NCI-H2029 (cell line): ENCODE data around the gene SH3D19.
"Not testable (repeated sequence)": the region's sequence is repeated elsewhere in the genome, so short reads cannot be mapped to it uniquely, and the experiment has no call there.

ENCODE experiments used
- DNase-seq: peaks from one replicate; lab custom pipeline; 2025; lab: John Stamatoyannopoulos, UW

SH3D19 gene

DNA sequence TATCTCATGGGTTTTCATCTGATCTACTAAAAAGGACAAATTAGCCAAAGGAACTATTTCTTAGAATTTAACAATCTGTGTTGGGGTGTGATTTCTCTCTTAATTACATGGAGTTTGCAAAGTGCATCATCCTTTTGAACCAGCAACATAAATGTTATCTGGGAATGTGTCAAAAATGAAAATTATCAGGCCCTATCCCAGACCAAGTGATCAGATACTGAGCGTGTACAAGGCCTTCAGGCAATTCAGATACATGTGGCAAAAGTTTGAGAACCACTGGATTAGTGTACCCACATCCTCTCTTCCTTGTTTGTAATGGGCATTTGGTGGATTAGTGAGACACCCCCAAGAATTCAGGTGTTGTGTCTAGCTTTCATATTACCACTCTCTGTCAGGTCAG is 3.8 kb downstream of the SH3D19 start:
- DNase-seq: no peak

DNA sequence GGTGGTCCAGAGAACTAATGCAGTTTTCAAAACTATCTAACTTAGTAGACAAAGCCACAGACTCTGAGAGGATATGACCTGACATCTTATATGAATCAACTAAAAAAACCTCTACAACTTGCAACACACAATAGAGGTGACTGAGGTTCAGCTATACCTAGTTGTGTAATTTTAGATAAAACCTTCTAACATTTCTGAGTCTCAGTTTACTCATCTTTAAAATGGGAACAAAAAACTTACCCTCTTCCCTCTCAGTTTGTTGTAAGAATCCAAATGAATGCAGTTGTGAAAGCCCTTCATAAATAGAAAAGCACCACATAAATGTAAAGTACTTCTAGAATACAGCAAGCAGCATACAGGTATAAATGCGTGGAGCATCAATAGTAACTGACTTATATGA is 5.9 kb downstream of the SH3D19 start:
- DNase-seq: no peak

GRCh38 chr4:151318307-151319006 is 6.9 kb downstream of the SH3D19 start:
- no peak for DNase-seq

DNA sequence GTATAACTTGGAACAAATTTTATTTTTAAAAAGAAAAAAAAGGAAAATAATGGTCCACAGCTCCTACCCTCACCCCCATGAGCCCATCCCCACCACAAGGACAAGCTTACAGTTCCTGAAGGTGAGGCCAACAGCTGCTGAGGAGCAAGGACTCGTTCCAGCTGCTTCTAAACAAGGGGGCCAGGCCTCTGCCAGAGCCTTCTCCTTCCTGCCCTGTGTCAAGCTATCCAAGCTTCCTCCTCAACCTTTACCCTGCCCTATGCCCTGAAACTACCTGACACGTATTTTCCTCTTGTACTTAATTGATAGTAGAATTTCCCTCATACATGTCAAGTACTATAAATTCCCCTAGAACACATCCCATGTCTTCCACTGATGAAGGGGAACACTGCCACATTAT is 8.8 kb downstream of the SH3D19 start:
- DNase-seq: no peak

DNA sequence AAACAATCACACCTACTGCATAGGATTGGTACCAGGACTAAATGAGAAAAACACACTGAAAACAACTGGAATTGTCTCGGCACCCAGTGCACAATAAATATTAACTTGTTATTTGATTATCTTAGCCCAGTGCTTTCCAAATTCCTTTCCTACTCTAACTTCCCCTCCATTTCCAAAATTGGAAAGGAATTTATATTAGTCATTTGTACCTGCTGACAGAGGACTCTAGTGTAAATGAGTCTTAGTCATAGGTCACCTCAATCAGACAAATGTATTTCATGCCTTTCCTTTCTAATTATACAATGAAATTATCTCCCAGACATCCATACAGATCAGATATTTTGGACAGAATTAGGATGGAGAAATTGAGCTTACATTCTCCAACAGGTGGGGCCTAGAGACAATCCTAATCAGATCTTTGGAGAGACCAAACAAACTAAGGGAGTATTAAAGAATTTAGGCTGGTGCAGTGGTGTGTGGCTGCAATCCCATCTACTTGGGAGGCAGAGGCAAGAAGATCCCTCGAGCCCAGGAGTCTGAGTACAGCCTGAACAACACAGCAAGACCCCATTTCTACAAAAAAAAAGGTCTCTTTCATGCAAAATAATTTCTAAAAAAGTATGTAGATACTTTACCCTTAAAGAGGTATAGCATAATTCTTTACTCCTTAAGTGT is 10.1 kb downstream of the SH3D19 start:
- DNase-seq: no peak

DNA sequence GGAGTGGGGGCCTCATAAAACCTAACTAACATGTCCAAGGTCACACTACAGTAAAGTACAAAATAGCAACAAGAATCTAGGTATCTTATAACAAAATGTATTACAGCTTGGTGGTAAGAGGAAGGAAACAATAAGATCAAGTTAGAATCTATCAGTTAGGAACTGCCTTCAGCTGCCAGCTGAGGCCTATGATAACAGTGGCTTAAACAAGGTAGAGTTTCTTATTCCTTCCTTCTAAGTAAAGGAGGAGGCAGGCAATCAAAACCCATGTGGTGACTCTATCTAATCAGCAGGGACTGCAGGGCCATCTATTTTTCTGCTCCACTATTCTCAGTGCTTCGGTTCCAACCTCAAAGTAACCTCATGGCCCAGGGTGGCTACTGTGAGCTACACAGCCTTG is 10.9 kb downstream of the SH3D19 start:
- no peak for DNase-seq

DNA sequence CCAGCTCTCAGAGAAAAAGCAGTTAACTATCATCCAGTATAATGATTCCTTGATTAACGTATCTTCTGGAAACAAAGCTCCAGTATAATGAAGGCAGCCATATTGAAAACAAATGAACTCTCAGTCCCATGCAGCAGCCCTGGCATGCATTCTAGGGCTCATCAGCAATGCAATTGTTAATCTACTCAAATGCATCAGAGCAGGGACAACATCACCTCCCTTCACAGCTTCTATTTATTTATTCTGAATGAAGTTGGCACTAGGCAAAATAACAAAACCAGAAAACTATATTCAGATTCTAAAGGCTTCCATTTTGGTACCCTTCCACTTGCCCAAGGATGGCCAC is 11.4 kb downstream of the SH3D19 start:
- no peak for DNase-seq

DNA sequence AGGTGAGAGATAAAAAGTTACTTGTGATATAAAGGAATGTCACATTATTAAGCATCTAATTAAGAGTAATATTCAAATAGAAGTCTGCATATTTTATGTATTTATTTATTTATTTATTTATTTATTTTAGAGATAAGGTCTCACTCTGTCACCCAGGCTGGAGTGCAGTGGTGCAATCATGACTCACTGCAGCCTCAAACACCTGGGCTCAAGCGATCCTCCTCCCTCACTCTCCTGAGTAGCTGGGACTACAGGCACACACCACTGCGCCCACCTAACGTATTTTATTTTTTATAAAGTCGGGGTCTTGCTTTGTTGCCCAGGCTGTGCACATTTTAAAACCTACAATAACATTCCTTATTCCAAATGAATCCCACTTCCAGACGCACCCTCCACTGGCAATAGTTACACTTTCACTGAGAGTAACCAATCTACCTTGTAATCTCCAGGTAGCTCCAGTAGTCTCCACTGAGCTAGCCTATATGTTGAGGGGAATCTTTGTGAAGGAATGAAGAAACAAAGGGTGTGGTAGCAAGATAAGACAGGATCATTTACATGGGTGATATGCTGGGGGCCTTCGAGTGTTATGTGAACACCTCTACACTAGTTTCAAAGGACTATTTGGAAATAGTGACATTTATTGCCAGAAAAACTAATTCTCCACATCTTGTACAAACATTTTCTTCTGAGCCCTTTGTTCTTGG is 11.9 kb downstream of the SH3D19 start:
- no peak for DNase-seq

- DNase-seq: no peak
Measured at GRCh38 chr4:151310124-151310728, 15.2 kb downstream of the SH3D19 start.

GRCh38 chr4:151304755-151305154 is 20.6 kb downstream of the SH3D19 start:
- no peak for DNase-seq

GRCh38 chr4:151304226-151304625 is 21.2 kb downstream of the SH3D19 start:
- no peak for DNase-seq

DNA sequence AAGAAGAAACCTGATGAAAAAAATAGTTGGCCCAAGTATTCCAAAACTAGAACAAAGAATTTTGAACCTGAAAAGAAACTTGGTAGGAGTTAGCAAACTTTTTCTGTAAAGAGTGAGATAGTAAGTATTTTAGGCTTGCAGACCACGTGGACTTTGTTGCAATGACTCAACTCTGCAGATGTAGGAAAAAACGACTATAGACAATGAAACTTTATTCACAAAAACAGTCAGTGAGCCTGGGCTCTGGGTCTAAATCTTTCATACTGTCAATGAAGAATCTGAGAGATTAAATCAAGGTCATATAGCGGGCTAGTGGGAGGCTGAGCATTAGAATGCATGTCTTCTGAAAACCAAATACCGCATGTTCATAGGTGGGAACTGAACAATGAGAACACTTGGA is 23.0 kb downstream of the SH3D19 start:
- DNase-seq: no peak

GRCh38 chr4:151297170-151297569 is 28.2 kb downstream of the SH3D19 start:
- DNase-seq: no peak

DNA sequence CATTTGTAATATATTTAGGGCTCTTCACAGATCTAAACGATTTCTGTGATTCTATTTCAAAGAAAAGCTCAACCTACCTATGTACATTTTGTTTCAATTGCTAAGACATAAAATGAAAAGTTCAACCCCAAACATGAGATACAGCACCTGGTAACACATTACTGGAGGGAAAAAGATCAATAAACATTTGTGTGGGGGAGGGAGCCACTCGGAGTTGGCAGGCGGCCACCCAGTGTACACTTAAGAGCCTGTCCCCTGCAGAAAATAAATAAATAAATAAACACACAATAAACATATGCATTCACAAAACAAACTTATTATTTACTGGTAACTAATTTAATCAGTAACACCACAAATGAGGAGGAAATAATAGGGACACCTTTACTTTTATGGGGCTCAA is 29.2 kb downstream of the SH3D19 start:
- DNase-seq: no peak

DNA sequence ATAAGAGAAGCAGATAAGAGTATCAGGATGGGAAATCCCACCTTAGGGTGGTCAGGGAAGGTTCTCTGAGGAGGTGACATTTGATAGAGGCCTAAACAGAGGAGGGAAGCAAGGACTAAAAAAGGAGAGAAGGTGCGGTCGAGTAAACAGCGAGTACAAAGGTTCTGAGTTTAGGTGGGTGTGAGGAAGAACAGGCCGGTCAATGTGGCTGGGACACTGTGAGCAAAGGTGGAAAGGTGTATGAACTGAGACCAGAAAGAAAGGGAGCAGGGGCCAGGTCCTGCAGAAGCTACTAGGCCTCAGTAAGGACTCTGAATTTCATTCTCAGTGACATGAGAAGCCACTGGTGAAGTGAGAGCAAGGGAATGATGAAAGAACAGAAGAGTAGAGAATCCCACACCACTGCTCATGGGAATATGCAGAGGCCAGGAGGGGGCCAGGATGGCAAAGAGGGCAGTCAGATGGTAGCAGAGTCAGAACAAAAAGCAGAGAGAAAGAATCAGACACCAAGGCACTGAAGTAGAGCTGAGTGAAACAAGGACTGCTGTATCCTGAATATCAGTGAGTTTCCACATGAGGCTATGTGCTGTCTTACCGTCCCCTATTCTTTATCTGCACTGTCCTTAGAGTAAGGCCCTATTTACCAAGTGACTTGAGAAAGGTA is 30.4 kb downstream of the SH3D19 start:
- DNase-seq: no peak

DNA sequence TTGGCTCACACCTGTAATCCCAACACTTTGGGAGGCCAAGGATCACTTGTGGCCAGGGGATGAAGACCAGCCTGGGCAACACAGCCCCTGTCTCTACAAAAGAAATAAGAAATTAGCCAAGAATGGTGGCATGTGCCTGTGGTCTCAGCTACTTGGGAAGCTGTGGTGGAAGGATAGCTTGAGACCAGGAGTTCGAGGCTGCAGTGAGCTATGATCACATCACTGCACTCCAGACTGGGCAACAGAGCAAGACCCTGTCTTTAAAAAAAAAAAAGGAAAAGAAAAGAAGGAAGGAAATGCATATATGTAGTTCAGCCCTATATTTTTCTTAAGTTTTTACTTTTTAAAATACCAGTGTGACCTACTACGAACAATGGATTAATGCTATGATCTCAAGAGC is 33.4 kb downstream of the SH3D19 start:
- no peak for DNase-seq

GRCh38 chr4:151291485-151291884 is 33.9 kb downstream of the SH3D19 start:
- no peak for DNase-seq

DNA sequence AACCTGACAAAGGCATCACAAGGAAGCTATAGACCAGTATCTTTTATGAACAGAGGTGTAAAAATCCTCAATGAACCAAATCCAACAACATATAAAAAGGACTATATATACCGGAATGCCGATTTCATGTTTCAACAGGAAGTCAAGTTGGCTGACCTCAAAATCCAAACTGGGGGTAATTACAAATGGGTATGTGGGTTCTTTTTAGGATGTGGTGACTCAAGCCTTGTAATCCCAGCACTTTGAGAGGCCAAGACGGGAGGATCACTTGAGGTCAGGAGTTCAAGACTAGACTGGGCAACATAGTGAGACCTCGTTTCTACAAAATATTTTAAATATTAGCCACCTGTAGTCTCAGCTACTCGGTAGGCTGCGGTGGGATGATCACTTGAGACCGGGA is 38.0 kb downstream of the SH3D19 start:
- no peak for DNase-seq

DNA sequence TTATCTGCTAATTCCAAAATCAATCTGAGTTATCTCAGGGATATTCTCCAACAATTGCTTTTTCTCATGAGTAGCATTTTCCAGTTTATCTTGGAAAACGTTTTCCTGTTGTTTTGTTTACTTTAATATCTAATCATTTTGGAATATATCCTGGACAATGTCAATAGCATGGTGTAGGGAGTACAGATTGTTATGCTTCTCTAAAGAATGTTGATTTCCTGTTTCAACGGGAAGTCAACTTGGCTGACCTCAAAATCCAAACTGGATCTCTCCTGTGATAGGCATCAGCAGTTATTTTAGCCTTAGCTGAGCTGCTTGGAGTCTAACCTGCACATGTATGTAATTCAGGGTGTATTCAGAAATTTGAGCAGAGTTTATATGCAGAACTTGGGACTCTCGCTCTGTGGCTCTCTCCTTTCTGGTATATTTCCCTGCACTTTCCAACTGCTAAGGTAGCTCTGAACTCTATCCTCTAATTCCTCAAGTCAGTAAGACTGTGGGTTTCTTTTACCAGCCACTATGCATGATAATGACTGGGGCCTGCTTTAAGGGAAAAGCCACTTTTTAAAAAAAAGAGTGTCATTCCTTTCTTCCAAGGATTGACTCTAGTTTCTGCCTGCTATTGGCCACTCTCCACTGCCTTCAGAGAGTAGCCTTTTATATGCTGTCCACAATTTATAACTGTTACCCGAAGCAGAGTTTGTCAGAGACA is 40.7 kb downstream of the SH3D19 start:
- no peak for DNase-seq

- DNase-seq: peak; percentile 16
Measured at GRCh38 chr4:151276787-151277562, 48.4 kb downstream of the SH3D19 start, which contains the start of gene PRSS48. Gene PRSS48, plus strand, starts transcription at chr4:151277161. Its CDS starts 12 bp downstream, at chr4:151277173.

DNA sequence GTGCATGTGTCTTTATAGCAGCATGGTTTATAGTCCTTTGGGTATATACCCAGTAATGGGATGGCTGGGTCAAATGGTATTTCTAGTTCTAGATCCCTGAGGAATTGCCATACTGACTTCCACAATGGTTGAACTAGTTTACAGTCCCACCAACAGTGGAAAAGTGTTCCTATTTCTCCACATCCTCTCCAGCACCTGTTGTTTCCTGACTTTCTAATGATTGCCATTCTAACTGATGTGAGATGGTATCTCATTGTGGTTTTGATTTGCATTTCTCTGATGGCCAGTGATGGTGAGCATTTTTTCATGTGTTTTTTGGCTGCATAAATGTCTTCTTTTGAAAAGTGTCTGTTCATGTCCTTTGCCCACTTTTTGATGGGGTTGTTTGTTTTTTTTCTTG is 56.5 kb downstream of the SH3D19 start:
- not testable (repeated sequence) for DNase-seq
